Measurements from ENCODE around the gene C12orf76. TPM values are rescaled to one million over a fixed set of nuclear protein-coding genes. Genes with fewer than 3 reads are reported as not detected.
"Not testable (repeated sequence)": the region's sequence is repeated elsewhere in the genome, so short reads cannot be mapped to it uniquely, and the experiment has no call there.

C12orf76 gene
- polyA plus RNA-seq, 2 of the 4 experiments (the other 2 are of a cell fraction): 13.3 to 22.6 TPM

- ChIA-PET POLR2A (no interaction called here), CTCF (interaction anchor here (1.1 kb wide), 1 partner anchor 9 kb away, joined by 3 read pairs; no protein-coding TSS in a partner anchor)
- 69% methylated on average over 6 of the region's 6 CpGs for WGBS (ENCODE audit: missing lambda C conversion rate)
- no peak for DNase-seq (ENCODE audit: low read depth in 1 of 2, low spot score in 1 of 2)
- H3K9me3 ChIP-seq: no peaks in the 10 kb centered on the region
- H3K4me1 ChIP-seq: peaks cover 33% of the 10 kb centered on the region
- H3K4me2 ChIP-seq: no peak overlapping the region
- H3K4me3 ChIP-seq: no peak overlapping the region
- FAIRE-seq: no peak
- ATAC-seq: no peak
- no peak overlapping the region for H3K27ac ChIP-seq
- no peak for TF ChIP-seq CHD2 (IDR thresholded peaks at IDR 0.05; ENCODE audit: low read length, partially characterized antibody)
- TF ChIP-seq MYC (IDR thresholded peaks at IDR 0.05; ENCODE audit: borderline replicate concordance, low read length): no peak
- no peak for TF ChIP-seq CHD4 (IDR thresholded peaks at IDR 0.05; ENCODE audit: borderline replicate concordance)
- no peak for TF ChIP-seq POLR2A (IDR thresholded peaks at IDR 0.05; ENCODE audit: low read length)
- no peak for TF ChIP-seq RAD21 (conservative IDR thresholded peaks at IDR 0.05 in 1 of 2, IDR thresholded peaks at IDR 0.05 in 1 of 2)
- no peak for TF ChIP-seq ELK1 (IDR thresholded peaks at IDR 0.05; ENCODE audit: low read depth, low read length)
- TF ChIP-seq RCOR1 (IDR thresholded peaks at IDR 0.05; ENCODE audit: low read depth, low read length): no peak
- TF ChIP-seq JUNB (IDR thresholded peaks at IDR 0.05): no peak
- no peak for TF ChIP-seq BCL3 (IDR thresholded peaks at IDR 0.05)
- TF ChIP-seq EHF (CRISPR knock-in tag; IDR thresholded peaks at IDR 0.05): no peak
- no peak for TF ChIP-seq TFCP2L1 (CRISPR knock-in tag; IDR thresholded peaks at IDR 0.05)
- no peak for TF ChIP-seq HMGXB4 (CRISPR knock-in tag; IDR thresholded peaks at IDR 0.05; ENCODE audit: borderline replicate concordance)
- TF ChIP-seq KDM1A (IDR thresholded peaks at IDR 0.05; ENCODE audit: low read depth): no peak
- TF ChIP-seq HES2 (IDR thresholded peaks at IDR 0.05): no peak
- TF ChIP-seq EHMT2 (IDR thresholded peaks at IDR 0.05; ENCODE audit: low read depth): no peak
- no peak for TF ChIP-seq CTCF (IDR thresholded peaks at IDR 0.05)
- no peak for TF ChIP-seq BHLHE40 (IDR thresholded peaks at IDR 0.05; ENCODE audit: low read depth, low read length)
- TF ChIP-seq MAZ (IDR thresholded peaks at IDR 0.05; ENCODE audit: borderline replicate concordance, low read depth, low read length): no peak
- no peak for TF ChIP-seq NPAS2 (CRISPR knock-in tag; IDR thresholded peaks at IDR 0.05; ENCODE audit: borderline replicate concordance)
- TF ChIP-seq E2F6 (IDR thresholded peaks at IDR 0.05; ENCODE audit: borderline replicate concordance, low read depth): no peak
Measured at GRCh38 chr12:110050927-110051326, 2.6 kb upstream of the C12orf76 start.

GRCh38 chr12:110049666-110050065 is 1.3 kb upstream of the C12orf76 start:
- CTCF ChIA-PET: interaction anchor here (0.9 kb wide), 1 partner anchor 400 kb away, joined by 4 read pairs; the partner anchor contains the start of gene ARPC3
- POLR2A ChIA-PET; ATAC-seq; DNase-seq (ENCODE audit: low read depth in 1 of 2, low spot score in 1 of 2); H3K4me3 ChIP-seq; FAIRE-seq; H3K4me2 ChIP-seq; H3K9me3 ChIP-seq: not testable (repeated sequence)
- 90% methylated on average over 9 of the region's 9 CpGs for WGBS (ENCODE audit: missing lambda C conversion rate)
- Histone ChIP-seq H3K27ac (peak overlapping the region in 1 of 2 experiments; percentile 94; a peak in 1 of 6 replicates), H3K4me1 (peaks cover 21% of the 10 kb centered on the region)

GRCh38 chr12:110049034-110049433 is 712 bp upstream of the C12orf76 start:
- peaks cover 18% of the 10 kb centered on the region for H3K4me1 ChIP-seq
- H3K9me3 ChIP-seq; CTCF ChIA-PET; FAIRE-seq; POLR2A ChIA-PET; DNase-seq (ENCODE audit: low read depth in 1 of 2, low spot score in 1 of 2): not testable (repeated sequence)
- 86% methylated on average over 11 of the region's 11 CpGs for WGBS (ENCODE audit: missing lambda C conversion rate)
- peak overlapping the region; percentile 80 for H3K4me2 ChIP-seq
- peak overlapping the region; percentile 86 for H3K4me3 ChIP-seq
- peak overlapping the region; percentile 89 to 94 for H3K27ac ChIP-seq
- ATAC-seq: peak in 1 of 2 experiments; percentile 2; a peak in 1 of 6 replicates
